Chondrocyte (in vitro differentiated cells): ENCODE results near the gene MAML3. TPM values are rescaled to one million over a fixed set of nuclear protein-coding genes. Genes with fewer than 3 reads are reported as not detected.

Experiments
- DNase-seq: peaks from one replicate; pipeline ENCODE4 v3.0.0; 2021; ENCODE audit warnings: mixed read lengths, low spot score
- H3K27ac Mint-ChIP-seq: one replicate; pipeline ENCODE4 v1.8.0; 2021; ENCODE audit warnings: mild to moderate bottlenecking, moderate library complexity, mixed read lengths; ENCODE audit not compliant: unreplicated experiment
- H3K27me3 Mint-ChIP-seq: 2 replicates; pipeline ENCODE4 v1.8.0; 2021; ENCODE audit warnings: low read depth, mixed read lengths
- H3K36me3 Mint-ChIP-seq: 2 replicates; pipeline ENCODE4 v1.8.0; 2021; ENCODE audit warnings: low read depth, mixed read lengths
- H3K4me1 Mint-ChIP-seq: 2 replicates; pipeline ENCODE4 v1.8.0; 2021; ENCODE audit warnings: low read depth, mild to moderate bottlenecking, mixed read lengths
- H3K4me3 Mint-ChIP-seq: one replicate; pipeline ENCODE4 v1.8.0; 2021; ENCODE audit warnings: mild to moderate bottlenecking, moderate library complexity, mixed read lengths; ENCODE audit not compliant: unreplicated experiment
- H3K9me3 Mint-ChIP-seq: 2 replicates; pipeline ENCODE4 v1.8.0; 2021; ENCODE audit warnings: low read depth, mixed read lengths
- total RNA-seq: library from RNA; stranded (reverse); gene quantifications from 3 replicates; pipeline ENCODE4 v1.2.1, GENCODE V29; 2021
- TF ChIP-seq, protein P1 (sequence below): fragments of 200-600 bp; sonication (generic); IDR thresholded peaks from 2 replicates; pipeline ENCODE4 v1.5.0; 2021; ENCODE audit warnings: antibody characterized with exemption, mild to moderate bottlenecking, moderate library complexity

The MAML3 gene
- total RNA-seq, 1 donor from 2014 or later: 1.6 TPM

DNA sequence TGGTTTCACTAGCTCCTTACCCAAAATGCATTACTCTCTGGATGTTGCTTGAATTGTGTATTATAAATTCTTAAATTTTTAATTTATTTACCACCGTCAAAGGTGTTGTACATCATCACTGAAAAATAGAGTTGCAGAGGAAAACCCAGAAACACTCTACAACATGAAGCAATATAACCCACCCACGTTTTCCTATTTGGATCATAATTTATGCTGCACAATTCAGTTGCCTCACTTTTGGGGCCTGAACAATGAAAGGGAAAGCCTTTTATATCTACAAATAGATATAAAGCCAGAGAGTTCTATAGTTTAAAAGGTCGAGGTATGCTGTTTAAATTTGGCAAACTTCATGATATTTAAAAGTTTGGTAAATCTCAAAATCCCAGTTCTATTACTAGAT lies 372.9 kb downstream of the MAML3 start:
- DNase-seq: no peak
- Mint-ChIP-seq H3K4me1 (peaks cover 13% of the 10 kb centered on the region), H3K4me3 (no peak overlapping the region), H3K9me3 (no peaks in the 10 kb centered on the region), H3K27ac (no peak overlapping the region), H3K36me3 (no peaks in the 10 kb centered on the region), H3K27me3 (no peaks in the 10 kb centered on the region)
- TF ChIP-seq, protein P1, sequence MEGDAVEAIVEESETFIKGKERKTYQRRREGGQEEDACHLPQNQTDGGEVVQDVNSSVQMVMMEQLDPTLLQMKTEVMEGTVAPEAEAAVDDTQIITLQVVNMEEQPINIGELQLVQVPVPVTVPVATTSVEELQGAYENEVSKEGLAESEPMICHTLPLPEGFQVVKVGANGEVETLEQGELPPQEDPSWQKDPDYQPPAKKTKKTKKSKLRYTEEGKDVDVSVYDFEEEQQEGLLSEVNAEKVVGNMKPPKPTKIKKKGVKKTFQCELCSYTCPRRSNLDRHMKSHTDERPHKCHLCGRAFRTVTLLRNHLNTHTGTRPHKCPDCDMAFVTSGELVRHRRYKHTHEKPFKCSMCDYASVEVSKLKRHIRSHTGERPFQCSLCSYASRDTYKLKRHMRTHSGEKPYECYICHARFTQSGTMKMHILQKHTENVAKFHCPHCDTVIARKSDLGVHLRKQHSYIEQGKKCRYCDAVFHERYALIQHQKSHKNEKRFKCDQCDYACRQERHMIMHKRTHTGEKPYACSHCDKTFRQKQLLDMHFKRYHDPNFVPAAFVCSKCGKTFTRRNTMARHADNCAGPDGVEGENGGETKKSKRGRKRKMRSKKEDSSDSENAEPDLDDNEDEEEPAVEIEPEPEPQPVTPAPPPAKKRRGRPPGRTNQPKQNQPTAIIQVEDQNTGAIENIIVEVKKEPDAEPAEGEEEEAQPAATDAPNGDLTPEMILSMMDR: no peak

DNA sequence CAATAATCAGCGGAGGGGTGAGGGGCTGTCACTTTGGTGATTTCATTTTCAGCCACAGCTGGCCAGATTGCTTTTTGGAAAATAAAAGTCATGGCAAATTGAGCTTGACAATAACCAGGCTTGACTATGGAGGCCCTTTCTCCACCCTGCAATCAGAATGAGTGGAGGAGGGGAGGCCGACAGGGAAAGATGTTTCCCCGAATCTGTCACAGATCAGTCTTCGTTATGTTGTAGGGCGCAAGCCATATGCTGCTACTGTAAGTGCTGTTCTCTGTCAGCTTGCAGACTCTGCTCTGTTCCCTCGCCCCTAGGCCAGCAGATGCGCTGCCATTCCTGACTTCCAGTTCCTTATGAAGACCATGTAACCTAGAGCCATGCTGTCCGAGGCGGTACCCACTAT lies 374.3 kb downstream of the MAML3 start:
- no peak overlapping the region for H3K27ac Mint-ChIP-seq
- TF ChIP-seq, protein P1: no peak
- H3K4me3 Mint-ChIP-seq: no peak overlapping the region
- no peak for DNase-seq
- H3K27me3 Mint-ChIP-seq: no peaks in the 10 kb centered on the region
- H3K9me3 Mint-ChIP-seq: no peaks in the 10 kb centered on the region
- peaks cover 13% of the 10 kb centered on the region for H3K4me1 Mint-ChIP-seq
- H3K36me3 Mint-ChIP-seq: no peaks in the 10 kb centered on the region

DNA sequence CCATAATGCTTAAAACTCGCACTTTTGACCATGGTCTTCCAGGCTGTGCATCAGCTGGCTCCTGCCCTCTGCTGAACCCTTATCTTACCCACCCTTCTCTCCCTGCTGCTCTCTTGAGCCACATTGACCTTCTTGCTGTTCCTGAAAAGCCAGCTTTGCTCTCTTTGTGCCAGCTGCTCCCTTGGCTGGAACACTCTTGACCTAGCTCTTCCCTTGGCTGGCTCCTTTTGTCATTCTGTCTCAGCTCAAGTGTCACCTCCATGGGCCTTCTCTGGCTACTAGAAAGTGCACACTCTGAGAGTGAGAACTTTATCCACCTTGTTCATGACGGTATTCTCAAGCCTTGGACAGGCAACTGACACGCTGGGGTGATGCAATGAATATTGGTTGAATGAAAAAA lies 376.2 kb downstream of the MAML3 start:
- Mint-ChIP-seq H3K4me3 (no peak overlapping the region), H3K27me3 (no peaks in the 10 kb centered on the region), H3K36me3 (no peaks in the 10 kb centered on the region), H3K27ac (no peak overlapping the region), H3K9me3 (no peaks in the 10 kb centered on the region), H3K4me1 (no peaks in the 10 kb centered on the region)
- no peak for DNase-seq
- TF ChIP-seq, protein P1: no peak

DNA sequence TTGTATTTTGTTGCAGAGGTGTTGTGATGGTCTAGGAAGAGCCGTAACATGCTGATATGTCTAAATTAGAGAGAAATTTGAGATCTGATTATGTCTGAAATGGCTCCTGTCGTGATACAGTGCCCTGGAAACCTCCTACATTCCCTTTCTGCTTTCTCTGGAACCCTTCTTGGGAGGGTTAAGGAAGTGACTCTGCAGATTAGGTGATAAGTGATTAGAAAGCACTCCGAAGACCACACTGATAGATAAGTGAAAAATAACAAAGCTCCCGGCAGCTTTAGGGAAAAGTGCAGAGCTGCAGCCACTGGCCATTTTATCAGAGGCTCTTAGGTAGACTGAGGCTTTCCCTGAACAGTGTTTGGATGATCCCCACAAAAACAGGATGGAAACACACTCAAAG lies 377.7 kb downstream of the MAML3 start:
- Mint-ChIP-seq H3K9me3 (no peaks in the 10 kb centered on the region), H3K27ac (no peak overlapping the region), H3K4me1 (no peaks in the 10 kb centered on the region), H3K27me3 (no peaks in the 10 kb centered on the region), H3K4me3 (no peak overlapping the region), H3K36me3 (no peaks in the 10 kb centered on the region)
- no peak for DNase-seq
- TF ChIP-seq, protein P1: no peak

DNA sequence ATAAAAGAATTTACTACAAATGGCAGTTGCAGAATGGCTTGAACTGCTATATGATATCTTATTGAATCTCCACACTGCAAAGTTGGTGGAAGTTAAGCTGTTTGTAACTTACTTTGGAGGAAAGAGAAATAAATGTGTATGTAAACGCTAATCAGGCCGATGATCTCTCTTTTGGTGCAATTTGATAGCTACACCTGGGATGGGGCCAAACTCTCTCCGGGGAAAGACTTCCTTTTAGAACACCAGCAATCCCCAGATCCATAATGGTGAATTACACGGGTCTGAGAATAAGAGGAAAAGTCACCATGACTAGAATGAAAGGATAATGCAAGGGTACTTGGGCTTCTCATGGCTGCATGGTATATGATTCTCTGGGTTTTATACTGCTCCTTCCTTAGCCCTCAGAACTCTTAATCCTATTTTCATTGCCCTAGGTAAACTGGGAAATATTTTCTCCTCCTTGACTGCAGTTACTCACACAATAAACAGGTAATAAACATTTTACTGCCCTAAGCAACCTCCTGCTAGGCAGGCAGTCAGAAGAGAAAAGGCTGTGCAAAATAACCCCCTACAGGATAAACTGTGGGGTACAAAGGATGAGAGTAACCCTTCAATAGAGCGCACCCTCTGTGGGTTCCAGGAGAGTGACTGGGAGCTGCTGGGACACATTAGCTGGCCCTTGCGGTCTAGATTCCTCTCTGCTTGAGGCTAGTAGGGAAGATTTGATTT lies 379.1 kb downstream of the MAML3 start:
- TF ChIP-seq, protein P1: no peak
- H3K4me3 Mint-ChIP-seq: no peak overlapping the region
- H3K27me3 Mint-ChIP-seq: no peaks in the 10 kb centered on the region
- no peaks in the 10 kb centered on the region for H3K4me1 Mint-ChIP-seq
- no peaks in the 10 kb centered on the region for H3K36me3 Mint-ChIP-seq
- no peak overlapping the region for H3K27ac Mint-ChIP-seq
- DNase-seq: no peak
- H3K9me3 Mint-ChIP-seq: no peaks in the 10 kb centered on the region
